GM12872 (cell line): ENCODE data around the gene ZNF592.

ENCODE experiments used
- CTCF ChIP-seq: IDR thresholded peaks from 3 replicates; pipeline ENCODE4 v1.5.1; 2011; ENCODE audit warnings: low read depth, mild to moderate bottlenecking, low read length, moderate library complexity; ENCODE audit not compliant: insufficient read depth

Gene ZNF592

GRCh38 chr15:84762840-84763572 is 14.6 kb downstream of the ZNF592 start:
- TF ChIP-seq CTCF = no peak

GRCh38 chr15:84764585-84764984 is 16.2 kb downstream of the ZNF592 start:
- TF ChIP-seq CTCF = no peak

GRCh38 chr15:84764989-84765388 is 16.6 kb downstream of the ZNF592 start:
- no peak for TF ChIP-seq CTCF

GRCh38 chr15:84765675-84766074 is 17.3 kb downstream of the ZNF592 start:
- no peak for TF ChIP-seq CTCF

GRCh38 chr15:84766461-84767035 is 18.2 kb downstream of the ZNF592 start:
- TF ChIP-seq CTCF = no peak

DNA sequence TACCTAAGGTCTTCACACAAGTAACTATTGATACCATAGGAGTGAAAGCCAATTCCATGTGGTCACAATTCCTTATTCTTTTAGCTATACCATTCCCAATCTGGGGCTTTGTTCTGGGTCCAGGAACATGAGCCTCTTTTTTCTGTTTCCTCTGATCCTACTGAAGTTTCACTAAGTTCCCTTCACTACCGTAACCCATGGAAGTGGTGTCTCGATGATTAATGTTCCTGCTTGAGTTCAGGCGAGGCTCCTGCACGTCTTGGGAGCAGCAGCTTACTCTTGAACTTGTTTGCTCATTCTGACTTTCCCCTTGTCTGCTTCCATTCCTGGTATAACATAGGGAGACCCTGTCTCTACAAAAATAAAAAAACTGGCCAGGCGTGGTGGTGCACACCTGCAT is 23.6 kb downstream of the ZNF592 start:
- no peak for TF ChIP-seq CTCF

GRCh38 chr15:84772467-84772866 is 24.1 kb downstream of the ZNF592 start:
- TF ChIP-seq CTCF = no peak

- TF ChIP-seq CTCF = no peak
These were observed 25.3 kb downstream of the ZNF592 start for GRCh38 chr15:84773716-84774115.
